Stimulated activated memory B cell treated with anti-CD40 and anti-IgM and Interleukin-4, amounts not matched to agents 10 μg/mL and 1 μg/mL and 100 μg/mL, for 72 hours (primary cell): ENCODE data around the gene CD300LG.
A peak's percentile ranks its signal among the peaks of the same experiment; 100 is the strongest.
"Not testable (repeated sequence)": the region's sequence is repeated elsewhere in the genome, so short reads cannot be mapped to it uniquely, and the experiment has no call there.

Experiments
- ATAC-seq: fragments of 150-1000 bp; cut with Tn5 transposase; 2 replicates; pipeline ENCODE4 v1.10.0; 2021
- H3K27ac Mint-ChIP-seq: one replicate; pipeline ENCODE4 v1.8.0; 2022; ENCODE audit warnings: mild to moderate bottlenecking, mixed read lengths
- H3K27me3 Mint-ChIP-seq: one replicate; pipeline ENCODE4 v1.8.0; 2022; ENCODE audit warnings: mixed read lengths
- H3K36me3 Mint-ChIP-seq: one replicate; pipeline ENCODE4 v1.8.0; 2022; ENCODE audit warnings: mixed read lengths
- H3K4me1 Mint-ChIP-seq: one replicate; pipeline ENCODE4 v1.8.0; 2022; ENCODE audit warnings: mixed read lengths
- H3K4me3 Mint-ChIP-seq: one replicate; pipeline ENCODE4 v1.8.0; 2022; ENCODE audit warnings: mild to moderate bottlenecking, moderate library complexity, mixed read lengths
- H3K9me3 Mint-ChIP-seq: one replicate; pipeline ENCODE4 v1.8.0; 2022; ENCODE audit warnings: mixed read lengths

The CD300LG gene

DNA sequence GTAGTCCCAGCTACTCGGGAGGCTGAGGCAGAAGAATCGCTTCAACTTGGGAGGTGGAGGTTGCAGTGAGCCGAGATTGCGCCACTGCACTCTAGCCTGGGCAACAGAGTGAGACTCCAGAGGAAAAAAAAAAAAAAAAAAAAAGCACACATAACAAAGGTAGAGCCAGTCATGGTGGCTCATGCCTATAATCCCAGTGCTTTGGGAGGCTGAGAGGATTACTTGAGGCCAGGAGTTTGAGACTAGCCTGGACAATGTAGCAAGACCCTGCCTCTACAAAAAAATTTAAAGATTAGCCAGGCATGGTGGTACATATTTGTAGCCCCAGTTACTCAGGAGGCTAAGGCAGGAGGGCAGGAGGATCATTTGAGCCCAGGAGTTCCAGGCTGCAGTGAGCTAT, 47.5 kb downstream of the CD300LG start:
- H3K36me3 Mint-ChIP-seq, H3K4me3 Mint-ChIP-seq, H3K27ac Mint-ChIP-seq, H3K9me3 Mint-ChIP-seq, ATAC-seq, H3K4me1 Mint-ChIP-seq: not testable (repeated sequence)
- H3K27me3 Mint-ChIP-seq: peaks cover 42% of the 10 kb centered on the region

DNA sequence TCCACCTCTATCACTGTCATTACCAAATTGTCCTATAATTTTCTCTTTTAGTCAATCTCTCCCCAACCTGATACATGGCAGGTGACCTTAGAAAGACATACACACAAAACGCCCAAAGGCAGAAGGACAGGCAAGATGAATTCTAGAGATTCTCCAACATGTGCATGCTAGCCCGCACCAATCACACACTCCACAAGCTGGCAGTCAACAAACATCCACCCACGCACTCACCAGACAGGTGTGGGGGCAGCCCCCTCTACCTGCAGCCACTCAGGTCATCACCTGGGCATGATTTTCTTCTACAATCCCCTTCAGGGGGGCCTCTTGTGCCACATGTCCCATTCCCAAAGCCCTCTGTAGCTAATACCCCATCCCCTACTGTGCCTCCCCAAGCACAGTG, 50.9 kb downstream of the CD300LG start:
- H3K36me3 Mint-ChIP-seq: no peaks in the 10 kb centered on the region
- no peaks in the 10 kb centered on the region for H3K9me3 Mint-ChIP-seq
- ATAC-seq: no peak
- no peak overlapping the region for H3K27ac Mint-ChIP-seq
- H3K4me3 Mint-ChIP-seq: no peak overlapping the region
- H3K27me3 Mint-ChIP-seq: peaks cover 73% of the 10 kb centered on the region
- H3K4me1 Mint-ChIP-seq: peaks cover 20% of the 10 kb centered on the region

GRCh38 chr17:43898446-43898845, 51.5 kb downstream of the CD300LG start:
- Mint-ChIP-seq H3K27me3 (peaks cover 79% of the 10 kb centered on the region), H3K4me3 (no peak overlapping the region), H3K9me3 (no peaks in the 10 kb centered on the region), H3K4me1 (peaks cover 20% of the 10 kb centered on the region), H3K36me3 (no peaks in the 10 kb centered on the region), H3K27ac (no peak overlapping the region)
- no peak for ATAC-seq

DNA sequence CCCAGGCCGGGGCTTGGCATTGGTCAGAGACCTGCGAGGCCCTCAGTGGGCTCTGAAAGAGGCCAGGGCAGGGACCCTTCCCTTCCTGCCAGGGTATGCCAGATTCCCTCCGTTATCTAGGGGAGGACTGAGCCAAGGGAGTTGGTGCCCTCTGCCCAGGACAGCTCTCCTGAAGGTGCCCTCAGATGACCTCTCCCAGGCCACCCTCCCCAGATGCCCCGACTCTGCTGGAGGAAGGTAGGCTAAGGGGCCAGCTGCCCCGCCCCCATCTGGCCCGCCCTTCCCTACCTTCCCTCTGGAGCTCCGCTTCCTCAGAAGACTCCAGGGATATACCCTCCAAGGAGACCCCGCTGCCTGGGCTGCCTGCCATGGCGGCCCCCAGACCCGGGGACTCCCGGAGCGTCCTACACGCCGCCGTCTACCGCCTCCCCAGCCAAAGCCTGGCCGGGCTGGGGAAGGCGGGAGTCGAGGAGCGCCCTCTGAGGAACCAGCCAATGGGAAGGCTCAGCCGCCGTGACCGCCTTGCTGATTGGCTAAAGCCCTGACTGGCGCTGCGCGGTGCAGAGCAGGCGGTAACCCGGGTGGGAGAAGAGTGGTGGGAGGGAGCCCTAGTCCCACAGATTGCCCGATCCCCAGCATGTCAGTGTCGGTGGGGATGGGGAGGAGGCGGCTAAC, 53.3 kb downstream of the CD300LG start:
- Mint-ChIP-seq H3K4me1 (peaks cover 20% of the 10 kb centered on the region), H3K27ac (no peak overlapping the region), H3K9me3 (no peaks in the 10 kb centered on the region), H3K36me3 (no peaks in the 10 kb centered on the region), H3K4me3 (peak overlapping the region; percentile 61), H3K27me3 (peaks cover 98% of the 10 kb centered on the region)
- peak; percentile 84 for ATAC-seq

DNA sequence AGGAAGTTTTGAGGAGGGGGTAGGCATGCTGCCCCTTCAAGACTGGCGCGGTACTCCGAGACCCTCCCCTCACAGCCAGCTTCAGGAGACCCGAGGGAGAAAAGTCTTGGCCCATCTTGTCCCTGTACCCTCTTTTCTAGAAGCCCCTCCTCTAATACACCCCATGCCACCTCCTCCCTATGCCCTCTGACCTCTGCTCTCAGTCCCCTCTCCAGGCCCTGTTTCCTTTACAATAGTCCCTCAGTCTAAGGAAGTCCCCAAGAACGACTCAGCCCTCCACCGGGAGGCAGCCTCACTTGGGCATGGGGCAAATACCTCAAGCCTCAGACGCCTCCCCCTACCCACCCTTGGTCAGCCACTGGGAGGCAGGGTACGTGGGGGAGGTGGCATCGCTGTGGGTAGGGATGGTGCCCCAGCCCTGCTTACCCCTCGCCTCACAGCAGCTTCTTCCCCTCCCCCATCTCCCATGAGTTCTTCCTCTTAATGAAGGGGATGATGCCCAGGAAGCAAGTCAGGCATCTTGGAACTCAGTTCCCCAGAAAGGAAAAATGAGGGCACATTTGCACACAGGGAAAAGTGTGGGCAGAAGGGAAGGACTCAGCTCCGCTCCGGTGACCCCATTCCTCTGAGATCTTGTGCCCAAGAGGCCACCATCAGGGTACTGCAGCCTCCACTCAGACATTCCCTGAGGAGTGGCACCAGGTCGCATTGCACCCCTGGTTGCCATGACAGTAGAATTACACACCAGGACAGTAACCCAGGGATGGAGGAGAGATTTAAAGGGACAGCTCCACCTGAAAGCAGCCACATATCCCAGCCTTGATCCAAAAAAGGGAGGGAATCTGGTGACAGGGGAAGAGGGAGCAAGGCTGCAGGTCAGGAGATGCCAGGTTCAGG, 54.1 kb downstream of the CD300LG start:
- ATAC-seq: no peak
- peak overlapping the region; percentile 61 for H3K4me3 Mint-ChIP-seq
- no peak overlapping the region for H3K27ac Mint-ChIP-seq
- peaks cover 99% of the 10 kb centered on the region for H3K27me3 Mint-ChIP-seq
- no peaks in the 10 kb centered on the region for H3K36me3 Mint-ChIP-seq
- H3K4me1 Mint-ChIP-seq: peaks cover 23% of the 10 kb centered on the region
- no peaks in the 10 kb centered on the region for H3K9me3 Mint-ChIP-seq

DNA sequence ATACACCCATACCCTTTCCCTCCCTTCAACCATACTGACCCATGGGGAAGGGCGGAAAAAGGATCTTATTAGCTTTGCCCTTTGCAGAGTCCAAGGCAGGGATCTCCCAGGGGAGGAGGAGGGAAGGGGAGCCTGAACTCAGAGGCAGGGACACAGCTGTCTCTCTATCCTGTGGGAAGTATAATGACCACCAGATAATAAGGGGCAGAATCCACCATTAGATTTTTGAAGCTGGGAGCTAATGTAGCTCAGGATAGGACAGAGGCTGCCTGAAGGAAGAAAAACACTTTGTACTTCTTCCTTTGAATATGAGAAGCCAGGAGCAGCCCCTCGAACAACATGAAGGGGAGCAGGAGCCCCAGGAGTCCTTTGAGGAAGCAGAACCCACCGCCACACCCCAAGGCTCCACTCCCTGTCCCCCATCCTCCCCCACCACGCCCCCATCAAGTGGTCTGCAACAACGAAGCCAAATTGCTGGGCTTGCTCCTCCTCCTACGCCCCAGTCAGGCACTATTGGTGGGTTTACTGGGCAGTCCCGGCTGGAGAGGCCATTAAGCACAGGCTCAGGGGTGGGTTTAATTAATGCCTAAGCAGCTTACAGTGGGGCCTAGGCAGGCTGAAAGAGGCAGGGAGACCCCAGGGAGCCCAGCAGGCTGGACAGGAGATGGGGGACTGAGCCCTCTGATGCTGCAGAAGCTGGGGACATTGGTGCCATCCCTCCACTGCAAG, 55.0 kb downstream of the CD300LG start:
- H3K27ac Mint-ChIP-seq: no peak overlapping the region
- H3K4me1 Mint-ChIP-seq: peaks cover 33% of the 10 kb centered on the region
- ATAC-seq: no peak
- no peaks in the 10 kb centered on the region for H3K36me3 Mint-ChIP-seq
- no peaks in the 10 kb centered on the region for H3K9me3 Mint-ChIP-seq
- H3K27me3 Mint-ChIP-seq: peaks cover 99% of the 10 kb centered on the region
- H3K4me3 Mint-ChIP-seq: no peak overlapping the region

DNA sequence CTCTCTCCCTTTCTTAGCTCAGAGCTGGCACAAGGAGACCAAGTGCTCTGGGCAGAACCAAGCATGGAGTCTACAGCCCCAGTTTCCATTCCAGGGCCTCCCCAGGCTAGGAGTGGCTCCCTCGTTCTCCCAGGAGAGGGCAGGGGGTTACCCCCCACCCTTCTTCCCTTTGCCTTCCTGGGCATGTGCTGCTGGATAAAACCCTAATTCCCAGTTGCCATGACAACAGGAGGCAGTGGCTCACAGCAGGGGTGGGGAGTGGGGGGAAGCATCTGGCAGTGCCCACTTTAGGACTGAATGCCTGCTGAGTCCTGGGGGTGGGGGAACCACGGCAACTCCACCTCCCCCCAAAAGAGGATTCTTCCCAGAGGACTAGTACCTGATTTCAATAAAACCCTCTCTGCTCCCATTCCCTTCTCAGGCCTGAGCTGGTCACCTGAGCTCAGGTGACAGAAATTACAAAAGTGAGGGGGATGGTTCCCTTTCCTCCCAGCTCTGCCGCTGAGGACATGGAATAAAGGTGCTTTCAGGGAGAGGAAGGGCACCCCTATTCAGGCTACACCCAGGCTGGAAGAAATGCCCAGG, 58.5 kb downstream of the CD300LG start:
- Mint-ChIP-seq H3K36me3 (no peaks in the 10 kb centered on the region), H3K9me3 (no peaks in the 10 kb centered on the region), H3K27me3 (peaks cover 79% of the 10 kb centered on the region), H3K27ac (no peak overlapping the region), H3K4me3 (no peak overlapping the region), H3K4me1 (peaks cover 31% of the 10 kb centered on the region)
- ATAC-seq: no peak

DNA sequence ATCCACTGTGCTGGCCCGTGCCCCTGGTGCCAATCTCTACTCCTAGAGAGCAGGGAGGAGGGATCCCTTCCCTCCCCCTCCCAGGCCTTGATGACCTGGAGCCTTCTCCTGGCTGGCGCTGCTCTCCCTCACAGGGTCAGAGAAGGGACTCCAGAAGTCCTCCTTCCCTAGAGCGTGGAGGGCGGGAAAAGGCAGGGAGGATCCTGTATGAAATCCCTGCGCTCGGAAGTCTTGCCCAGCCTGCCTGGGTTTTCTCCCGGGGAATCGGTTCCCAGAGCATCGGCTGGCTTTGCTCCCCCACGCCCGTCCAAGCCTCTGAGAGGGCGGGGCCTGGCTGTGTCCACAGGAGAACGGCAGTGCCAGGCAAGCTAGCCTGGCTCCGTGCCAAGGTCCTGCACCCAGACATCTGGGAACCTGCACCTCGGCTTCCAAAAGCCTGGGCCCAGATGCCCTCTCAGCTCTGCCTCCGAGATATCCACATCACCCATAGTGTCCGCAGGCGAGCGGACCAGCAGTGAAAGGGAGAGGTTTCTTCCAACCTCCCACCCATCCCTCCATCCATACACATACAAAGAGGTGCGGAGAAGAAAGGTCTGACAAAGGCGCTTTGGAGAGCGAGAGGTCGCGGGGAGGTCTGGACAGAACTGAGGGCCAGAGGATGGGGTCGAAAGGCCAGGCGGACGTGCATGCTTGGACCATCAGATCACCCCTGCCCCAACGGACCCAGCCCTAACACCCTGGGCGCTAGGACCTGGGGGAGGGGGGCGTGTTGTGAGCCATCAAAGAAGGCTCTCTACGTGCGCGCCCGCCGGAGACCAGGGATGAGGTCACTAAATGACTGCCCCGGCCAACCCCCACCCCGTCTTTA, 59.2 kb downstream of the CD300LG start:
- H3K4me3 Mint-ChIP-seq: peak overlapping the region; percentile 40
- H3K27me3 Mint-ChIP-seq: peaks cover 72% of the 10 kb centered on the region
- no peak for ATAC-seq
- H3K4me1 Mint-ChIP-seq: peaks cover 24% of the 10 kb centered on the region
- no peaks in the 10 kb centered on the region for H3K36me3 Mint-ChIP-seq
- no peak overlapping the region for H3K27ac Mint-ChIP-seq
- no peaks in the 10 kb centered on the region for H3K9me3 Mint-ChIP-seq

DNA sequence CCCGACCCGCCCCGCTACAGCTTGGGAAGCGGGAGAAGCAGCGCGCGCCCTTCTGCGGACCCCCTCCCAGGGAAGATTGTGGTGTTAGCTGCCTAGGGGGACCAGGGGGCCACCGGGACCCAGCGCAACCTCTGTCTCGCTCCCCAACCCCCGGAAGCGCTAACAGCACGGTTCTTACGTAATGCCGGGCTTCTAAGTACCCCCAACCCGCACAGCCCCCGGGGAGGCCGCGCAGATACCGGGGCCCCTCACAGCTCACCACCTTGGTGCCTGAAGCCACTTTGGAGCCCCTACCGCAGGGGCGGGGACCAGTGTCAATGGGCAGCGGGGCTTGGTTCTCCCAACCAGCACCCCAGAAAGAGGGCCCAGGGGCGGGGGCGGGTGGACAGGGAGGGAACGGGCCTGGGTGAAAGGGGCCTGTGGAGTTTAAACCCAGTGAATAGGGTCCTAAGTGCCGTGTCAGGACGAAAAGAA, 60.0 kb downstream of the CD300LG start:
- H3K27me3 Mint-ChIP-seq: peaks cover 65% of the 10 kb centered on the region
- no peaks in the 10 kb centered on the region for H3K36me3 Mint-ChIP-seq
- H3K4me3 Mint-ChIP-seq: peak overlapping the region; percentile 53
- ATAC-seq: no peak
- H3K4me1 Mint-ChIP-seq: peaks cover 21% of the 10 kb centered on the region
- no peak overlapping the region for H3K27ac Mint-ChIP-seq
- H3K9me3 Mint-ChIP-seq: no peaks in the 10 kb centered on the region

GRCh38 chr17:43907425-43907981, 60.5 kb downstream of the CD300LG start, which contains the start of gene MPP2:
Gene MPP2, minus strand, starts transcription at chr17:43907536. Its CDS starts 3,076 bp downstream, at chr17:43904460.
- Mint-ChIP-seq H3K27me3 (peaks cover 60% of the 10 kb centered on the region), H3K9me3 (no peaks in the 10 kb centered on the region), H3K36me3 (no peaks in the 10 kb centered on the region), H3K4me3 (peak within 1 kb of the TSS; percentile 53), H3K27ac (no peak within 1 kb of the TSS), H3K4me1 (peaks cover 21% of the 10 kb centered on the region)
- peak; percentile 50 for ATAC-seq

DNA sequence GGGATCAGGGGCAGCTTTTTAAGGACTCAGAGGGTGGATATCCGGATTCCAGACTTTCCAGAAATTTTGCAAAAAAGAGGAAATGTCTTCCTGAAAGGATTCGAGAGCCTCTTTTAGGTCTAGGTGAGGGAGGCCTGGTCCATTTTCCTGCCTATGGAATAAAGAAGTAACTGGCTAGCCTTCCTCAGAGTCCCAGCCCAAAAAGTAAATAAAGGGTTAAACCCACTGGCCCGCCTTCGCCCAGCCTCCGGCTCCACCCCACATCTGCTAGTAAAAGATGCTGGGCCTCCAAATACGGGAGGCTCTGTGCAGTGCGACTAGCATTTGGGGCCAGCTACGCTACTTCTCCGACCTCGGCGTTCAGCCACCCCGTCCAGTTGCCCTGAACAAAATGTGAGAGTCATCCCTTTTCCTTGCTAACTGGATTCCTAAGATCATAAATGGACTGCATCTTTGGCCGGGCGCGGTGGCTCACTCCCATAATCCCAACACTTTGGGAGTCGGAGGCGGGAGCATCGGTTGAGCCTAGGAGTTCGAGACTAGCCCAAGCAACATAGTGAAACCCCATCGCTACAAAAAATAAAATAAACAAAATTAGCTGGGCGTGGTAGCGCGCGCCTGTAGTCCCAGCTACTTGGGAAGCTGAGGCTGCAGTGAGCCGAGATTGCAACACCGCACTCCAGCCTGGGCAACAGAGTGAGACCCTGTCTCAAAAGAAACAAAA, 61.2 kb downstream of the CD300LG start:
- Mint-ChIP-seq H3K4me3 (no peak overlapping the region), H3K36me3 (no peaks in the 10 kb centered on the region), H3K9me3 (no peaks in the 10 kb centered on the region), H3K27me3 (peaks cover 54% of the 10 kb centered on the region), H3K27ac (no peak overlapping the region), H3K4me1 (peaks cover 21% of the 10 kb centered on the region)
- no peak for ATAC-seq

DNA sequence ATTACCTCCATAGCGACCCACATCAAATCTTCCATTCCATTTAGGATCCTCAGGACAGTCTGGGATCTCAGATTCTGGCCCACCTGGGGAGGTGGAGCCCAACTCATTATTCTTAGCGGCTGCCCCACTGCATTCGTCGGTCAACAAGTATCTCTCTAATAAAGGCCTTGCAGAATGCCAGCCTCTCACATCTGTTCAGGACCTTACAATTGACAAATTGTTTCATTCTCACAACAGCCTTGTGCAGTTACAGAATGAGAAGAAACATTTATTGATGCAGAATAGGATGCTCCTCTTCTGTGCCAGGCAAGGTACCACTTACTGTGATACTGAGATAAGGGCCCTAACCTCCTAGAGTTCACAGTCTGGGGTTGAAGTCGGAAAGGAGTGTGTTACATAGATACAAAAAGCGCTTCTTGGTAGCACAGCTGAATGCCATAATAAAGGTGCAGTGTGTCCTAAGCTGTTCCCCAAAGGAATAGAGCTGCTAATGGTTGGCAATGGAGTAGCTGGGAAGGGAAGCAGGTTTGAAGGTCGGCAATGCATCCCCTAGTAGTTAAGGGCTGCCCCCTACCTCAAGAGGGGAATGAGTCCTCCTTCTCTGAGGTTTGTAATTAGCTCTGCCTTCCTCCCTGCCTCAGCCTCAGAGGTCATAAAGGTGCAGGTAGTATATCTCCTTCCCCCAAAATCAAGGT, 62.7 kb downstream of the CD300LG start:
- H3K4me1 Mint-ChIP-seq: peaks cover 21% of the 10 kb centered on the region
- no peak for ATAC-seq
- H3K9me3 Mint-ChIP-seq: no peaks in the 10 kb centered on the region
- peaks cover 38% of the 10 kb centered on the region for H3K27me3 Mint-ChIP-seq
- no peak overlapping the region for H3K4me3 Mint-ChIP-seq
- no peaks in the 10 kb centered on the region for H3K36me3 Mint-ChIP-seq
- H3K27ac Mint-ChIP-seq: no peak overlapping the region

DNA sequence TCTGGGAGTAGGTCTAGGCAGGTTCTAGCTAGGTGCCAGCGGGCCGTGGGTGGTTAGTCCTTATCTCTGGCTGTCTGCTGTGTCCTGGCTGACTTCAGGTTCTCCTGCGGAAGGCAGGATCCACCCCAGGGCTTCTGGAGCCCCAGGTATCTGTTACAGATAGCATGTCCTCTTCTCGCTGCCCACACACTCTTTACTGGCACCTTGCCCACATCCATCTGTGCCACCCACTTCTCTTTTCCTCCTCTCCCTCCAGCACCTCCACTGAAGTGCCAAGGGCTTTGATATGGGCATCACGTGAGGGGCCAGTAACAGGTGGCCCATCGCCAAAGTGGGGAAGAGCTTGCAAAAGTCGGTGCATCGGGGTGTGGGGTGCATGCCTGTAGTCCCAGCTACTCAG, 64.9 kb downstream of the CD300LG start:
- ATAC-seq: no peak
- Mint-ChIP-seq H3K9me3 (no peaks in the 10 kb centered on the region), H3K4me1 (peaks cover 14% of the 10 kb centered on the region), H3K27ac (no peak overlapping the region), H3K4me3 (no peak overlapping the region), H3K27me3 (peaks cover 16% of the 10 kb centered on the region), H3K36me3 (no peaks in the 10 kb centered on the region)
